ENCODE measurements around the gene UBA1.

UBA1 gene

DNA sequence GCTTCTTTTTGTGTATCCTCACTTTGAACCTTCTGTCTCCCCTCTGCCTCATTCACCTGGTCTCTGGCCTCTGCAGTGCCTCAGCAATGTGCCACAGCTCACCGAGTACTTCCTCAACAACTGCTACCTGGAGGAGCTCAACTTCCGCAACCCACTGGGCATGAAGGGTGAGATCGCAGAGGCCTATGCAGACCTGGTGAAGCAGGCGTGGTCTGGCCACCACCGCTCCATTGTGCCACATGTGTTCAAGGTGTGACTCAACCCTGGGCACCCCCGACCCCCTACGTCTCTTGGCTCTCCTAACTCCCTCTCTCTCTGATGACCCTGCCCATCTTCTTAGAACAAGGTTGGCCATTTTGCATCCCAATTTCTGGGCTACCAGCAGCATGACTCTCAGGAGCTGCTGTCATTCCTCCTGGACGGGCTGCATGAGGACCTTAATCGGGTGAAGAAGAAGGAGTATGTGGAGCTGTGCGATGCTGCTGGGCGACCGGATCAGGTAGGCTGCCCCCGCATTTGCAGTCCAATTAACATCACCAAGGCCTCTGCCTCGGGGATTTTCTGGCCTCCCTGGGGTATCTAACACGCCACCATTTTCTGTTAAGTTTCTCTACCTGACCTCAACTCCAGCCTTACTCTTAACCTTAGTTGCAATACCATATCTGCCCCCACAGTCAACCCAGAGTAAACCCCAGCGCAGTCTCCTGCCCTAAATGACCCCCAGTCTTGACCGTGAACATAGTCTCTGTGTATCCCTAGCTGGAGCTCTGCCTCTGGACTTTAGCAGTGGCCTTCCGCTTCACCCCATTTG, 47.8 kb downstream of the UBA1 start:
- Histone ChIP-seq H3K4me2 (ENCODE audit: low read length) (no peak overlapping the region), H3K9me3 (ENCODE audit: low read length) (no peaks in the 10 kb centered on the region), H3K9ac (ENCODE audit: low read length) (no peak overlapping the region), H3K9me2 (ENCODE audit: low read depth, low read length) (no peaks in the 10 kb centered on the region), H3K79me2 (ENCODE audit: insufficient read depth, low read length) (peaks cover 9% of the 10 kb centered on the region), H3K4me3 (ENCODE audit: low read depth, low read length, poor library complexity, severe bottlenecking) (no peak overlapping the region), H3K36me3 (ENCODE audit: insufficient read depth, low read length) (peaks cover 60% of the 10 kb centered on the region), H3F3A (ENCODE audit: insufficient read depth, low read length) (no peaks in the 10 kb centered on the region), H4K20me1 (ENCODE audit: insufficient read depth, low read length) (no peaks in the 10 kb centered on the region), H3K27me3 (ENCODE audit: insufficient read depth, low read length) (no peaks in the 10 kb centered on the region), H3K4me1 (ENCODE audit: insufficient read depth, low read length, severe bottlenecking) (peaks cover 3% of the 10 kb centered on the region), H3K27ac (ENCODE audit: low read depth, low read length, poor library complexity, severe bottlenecking) (no peak overlapping the region), H2AFZ (ENCODE audit: low read length) (no peak overlapping the region)
- no peak for TF ChIP-seq EZH2 (IDR thresholded peaks at IDR 0.05; ENCODE audit: borderline replicate concordance, low read length)
- TF ChIP-seq CTCF (IDR thresholded peaks at IDR 0.05; ENCODE audit: low read length), result no peak

- Histone ChIP-seq H2AFZ (ENCODE audit: low read length) (no peak overlapping the region), H3K4me3 (ENCODE audit: low read depth, low read length, poor library complexity, severe bottlenecking) (no peak overlapping the region), H3K4me1 (ENCODE audit: insufficient read depth, low read length, severe bottlenecking) (no peaks in the 10 kb centered on the region), H3K27ac (ENCODE audit: low read depth, low read length, poor library complexity, severe bottlenecking) (no peak overlapping the region), H4K20me1 (ENCODE audit: insufficient read depth, low read length) (no peaks in the 10 kb centered on the region), H3K9me2 (ENCODE audit: low read depth, low read length) (no peaks in the 10 kb centered on the region), H3K36me3 (ENCODE audit: insufficient read depth, low read length) (peaks cover 65% of the 10 kb centered on the region), H3K9me3 (ENCODE audit: low read length) (no peaks in the 10 kb centered on the region), H3K79me2 (ENCODE audit: insufficient read depth, low read length) (no peaks in the 10 kb centered on the region), H3K27me3 (ENCODE audit: insufficient read depth, low read length) (no peaks in the 10 kb centered on the region), H3K4me2 (ENCODE audit: low read length) (no peak overlapping the region), H3K9ac (ENCODE audit: low read length) (no peak overlapping the region), H3F3A (ENCODE audit: insufficient read depth, low read length) (no peaks in the 10 kb centered on the region)
- TF ChIP-seq EZH2 (IDR thresholded peaks at IDR 0.05; ENCODE audit: borderline replicate concordance, low read length) (no peak), CTCF (IDR thresholded peaks at IDR 0.05; ENCODE audit: low read length) (no peak)
Observed at GRCh38 chrX:47242321-47242720, 48.7 kb downstream of the UBA1 start.

GRCh38 chrX:47243351-47243750, 49.7 kb downstream of the UBA1 start:
- H3K36me3 ChIP-seq (ENCODE audit: insufficient read depth, low read length), result peaks cover 67% of the 10 kb centered on the region
- no peaks in the 10 kb centered on the region for H3K27me3 ChIP-seq (ENCODE audit: insufficient read depth, low read length)
- no peak for TF ChIP-seq CTCF (IDR thresholded peaks at IDR 0.05; ENCODE audit: low read length)
- TF ChIP-seq EZH2 (IDR thresholded peaks at IDR 0.05; ENCODE audit: borderline replicate concordance, low read length), result no peak
- no peaks in the 10 kb centered on the region for H4K20me1 ChIP-seq (ENCODE audit: insufficient read depth, low read length)
- no peak overlapping the region for H3K4me3 ChIP-seq (ENCODE audit: low read depth, low read length, poor library complexity, severe bottlenecking)
- H2AFZ ChIP-seq (ENCODE audit: low read length), result no peak overlapping the region
- no peak overlapping the region for H3K27ac ChIP-seq (ENCODE audit: low read depth, low read length, poor library complexity, severe bottlenecking)
- no peaks in the 10 kb centered on the region for H3K79me2 ChIP-seq (ENCODE audit: insufficient read depth, low read length)
- H3K4me2 ChIP-seq (ENCODE audit: low read length), result no peak overlapping the region
- H3K9me2 ChIP-seq (ENCODE audit: low read depth, low read length), result no peaks in the 10 kb centered on the region
- no peak overlapping the region for H3K9ac ChIP-seq (ENCODE audit: low read length)
- no peaks in the 10 kb centered on the region for H3K4me1 ChIP-seq (ENCODE audit: insufficient read depth, low read length, severe bottlenecking)
- H3K9me3 ChIP-seq (ENCODE audit: low read length), result no peaks in the 10 kb centered on the region
- no peaks in the 10 kb centered on the region for H3F3A ChIP-seq (ENCODE audit: insufficient read depth, low read length)

Data from OCI-LY1 (cell line).